Measurements from ENCODE around the gene ZFP36L1.
"Not testable (repeated sequence)": the region's sequence is repeated elsewhere in the genome, so short reads cannot be mapped to it uniquely, and the experiment has no call there.

The ZFP36L1 gene

DNA sequence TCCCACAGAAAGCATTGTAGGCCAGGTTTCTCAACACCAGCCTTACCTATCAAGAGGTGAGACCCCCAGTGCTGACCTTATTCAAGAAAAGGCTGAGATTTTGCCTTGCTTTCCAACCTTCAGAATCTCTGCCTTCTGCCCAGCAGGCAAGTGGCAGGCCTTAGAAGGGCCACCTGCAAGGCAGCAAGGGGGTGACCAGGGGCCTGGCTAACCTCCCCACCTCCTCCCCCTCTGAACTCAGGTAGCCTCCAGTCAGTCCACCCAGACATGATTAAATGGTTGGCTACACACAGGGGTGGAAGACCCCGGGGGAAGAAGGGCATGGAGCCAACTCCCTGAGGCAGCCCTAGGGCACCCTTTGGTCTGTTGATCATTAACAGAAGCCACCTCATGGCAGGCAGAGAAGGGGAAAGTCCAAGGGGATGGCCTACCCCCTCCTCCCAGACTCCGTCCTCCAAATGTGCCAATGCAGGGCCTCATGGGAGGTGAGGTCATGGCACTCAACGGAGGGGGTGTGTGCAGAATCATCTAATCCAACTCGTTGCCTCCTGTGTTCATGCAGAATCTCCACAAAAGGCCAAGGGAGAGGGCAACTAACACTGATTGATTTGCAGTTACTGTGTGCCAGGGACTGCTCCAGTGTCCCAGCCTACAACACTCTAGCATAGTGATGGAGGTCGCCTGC lies 8.5 kb downstream of the ZFP36L1 start:
- DNase-seq = no peak

GRCh38 chr14:68783408-68784225 lies 9.2 kb downstream of the ZFP36L1 start:
- DNase-seq = no peak

DNA sequence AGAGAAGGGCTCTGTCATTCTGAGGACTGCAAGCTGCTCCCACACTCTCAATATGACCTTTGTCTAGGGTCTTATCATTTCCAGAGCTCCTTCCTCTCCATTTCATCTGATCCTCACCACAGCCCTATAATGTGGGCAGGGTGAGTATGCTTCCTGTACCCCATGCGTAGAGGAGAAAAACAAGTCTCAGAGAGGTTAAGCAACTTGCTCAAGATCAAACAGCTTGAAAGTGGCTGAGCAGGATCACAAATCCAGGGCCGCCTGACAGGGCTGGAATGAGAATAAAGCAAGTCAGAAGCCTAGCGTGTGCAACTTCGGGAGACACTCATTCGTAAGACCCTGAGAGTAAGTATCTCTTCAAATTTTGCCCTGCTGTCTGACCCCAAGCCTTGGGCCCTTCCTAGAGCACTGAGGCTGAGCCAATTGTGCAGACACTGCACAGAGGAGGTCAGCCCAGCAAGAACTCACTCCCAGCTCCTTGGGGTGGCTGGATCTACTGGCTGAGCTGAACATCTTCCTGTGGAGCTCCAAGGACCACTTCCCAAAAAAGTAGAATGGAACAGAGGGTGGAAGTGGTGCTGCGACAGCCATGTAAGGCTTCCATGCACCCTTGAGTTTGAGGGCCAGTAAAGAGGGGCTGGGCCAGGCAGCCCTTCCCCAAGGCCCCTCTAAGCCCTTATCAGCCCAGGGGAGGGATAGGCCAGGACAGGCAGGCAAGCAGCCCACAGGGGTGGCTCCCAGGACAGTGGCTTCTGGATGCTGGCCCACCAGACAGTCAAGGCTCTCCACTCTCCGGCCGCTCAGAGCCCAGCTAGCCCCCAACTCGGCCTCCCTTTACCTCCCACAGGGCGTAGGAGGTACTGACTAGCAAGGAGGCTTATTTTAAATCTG lies 10.5 kb downstream of the ZFP36L1 start:
- DNase-seq = no peak

DNA sequence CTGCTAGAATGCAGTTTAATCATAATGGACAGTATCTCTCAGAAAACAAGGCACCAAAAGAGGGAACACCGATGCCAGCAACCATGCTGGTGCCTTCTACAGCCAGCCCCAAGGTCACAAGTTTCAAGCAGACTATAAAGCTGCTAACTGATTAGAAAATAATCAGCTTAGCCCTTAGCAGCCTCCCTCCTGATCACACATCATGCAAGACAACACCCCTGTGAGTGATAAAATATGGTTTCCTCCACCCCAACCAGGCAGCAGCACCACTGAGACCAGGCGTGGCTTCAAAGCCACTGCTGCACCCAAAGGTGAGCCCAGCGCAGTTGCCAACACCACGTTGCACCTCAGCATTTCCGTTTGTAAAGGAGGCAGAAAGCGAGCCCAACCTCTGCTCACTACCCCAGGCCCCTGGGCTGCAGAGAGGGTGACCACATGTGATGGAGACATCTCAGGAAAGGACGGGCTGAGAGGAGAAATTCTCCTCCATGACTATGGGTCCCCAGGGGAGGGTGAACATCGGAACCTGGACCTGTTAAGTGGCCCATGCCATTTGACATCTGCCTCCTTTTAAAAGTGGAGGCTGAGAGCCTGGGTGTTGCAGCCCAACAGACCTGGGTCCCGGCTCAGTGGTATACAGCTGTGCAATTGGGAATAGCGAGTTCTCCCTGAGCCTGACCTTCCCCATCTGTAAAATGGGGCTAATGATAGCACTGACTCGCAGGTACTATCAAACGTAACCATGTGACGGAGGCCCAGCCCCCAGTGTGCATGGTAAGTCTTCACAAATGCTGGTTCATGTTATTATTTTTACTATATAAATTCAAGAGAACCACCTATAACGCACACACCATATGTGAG lies 11.5 kb downstream of the ZFP36L1 start:
- DNase-seq = no peak

DNA sequence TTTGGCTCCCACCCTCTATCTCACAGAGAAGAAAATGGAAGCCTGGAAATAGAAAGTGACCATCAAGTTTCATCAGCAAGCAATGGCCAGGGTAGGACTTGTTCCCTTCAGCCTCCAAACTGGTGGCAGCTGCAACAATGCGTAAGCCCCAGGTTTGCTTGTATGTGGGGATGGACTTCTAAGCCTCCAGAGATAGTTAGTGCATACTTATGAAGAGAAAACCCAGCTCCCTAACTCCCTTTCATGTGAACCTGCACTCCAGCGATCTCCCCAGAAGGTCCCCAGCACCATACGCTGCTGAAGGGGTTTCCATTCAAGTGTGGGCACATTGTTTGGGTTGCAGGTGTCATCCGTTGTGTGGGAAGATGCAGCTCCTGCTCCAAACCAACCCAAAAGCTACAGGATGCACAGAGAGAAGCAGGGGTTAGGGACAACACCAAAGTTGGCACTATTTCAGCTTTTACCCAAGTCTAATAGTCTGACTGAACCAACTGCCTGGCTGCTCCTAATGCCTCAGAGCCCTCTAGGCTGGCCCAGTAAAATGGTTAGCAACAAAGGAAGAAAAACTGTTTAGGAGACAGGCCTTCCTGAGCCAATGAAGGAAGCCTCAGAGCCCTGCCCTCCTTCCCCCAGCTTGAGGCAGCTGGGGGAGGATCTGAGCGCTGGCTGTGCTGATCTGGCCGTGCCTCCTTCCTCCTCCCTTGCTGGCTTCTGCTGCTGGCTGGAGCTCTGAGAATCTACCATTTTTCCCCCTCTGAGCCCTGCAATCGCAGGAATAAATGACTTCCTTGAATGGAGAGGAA lies 12.3 kb downstream of the ZFP36L1 start:
- peak; percentile 75 for DNase-seq

DNA sequence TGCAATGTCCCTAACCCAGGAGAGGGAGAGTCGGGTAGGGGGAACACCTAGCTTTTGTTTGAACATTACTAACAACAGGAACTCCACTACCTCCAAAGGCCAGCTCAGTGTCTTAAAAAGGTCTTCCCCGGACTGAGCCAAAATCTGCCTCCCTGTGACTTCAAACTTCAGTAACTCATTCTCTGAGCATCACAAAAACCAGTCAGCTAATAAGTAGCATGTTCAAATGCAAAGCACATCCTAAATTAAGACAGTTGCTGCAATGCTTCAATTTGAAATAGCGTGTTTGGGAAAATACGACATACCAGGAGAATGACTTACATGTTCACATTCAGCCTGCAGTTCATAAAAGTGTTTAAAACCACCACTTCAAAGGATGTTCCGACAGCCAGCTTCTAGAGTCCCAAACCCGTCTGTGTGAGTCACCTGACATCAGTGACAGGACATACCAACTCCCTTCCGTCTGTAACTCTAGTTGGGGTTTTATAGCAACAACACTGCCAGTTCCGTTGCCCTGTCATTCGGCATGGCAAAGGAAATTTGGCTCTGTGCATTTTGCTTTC lies 13.0 kb downstream of the ZFP36L1 start:
- DNase-seq = no peak

- DNase-seq = no peak
These were observed 15.2 kb downstream of the ZFP36L1 start for GRCh38 chr14:68777644-68778043.

DNA sequence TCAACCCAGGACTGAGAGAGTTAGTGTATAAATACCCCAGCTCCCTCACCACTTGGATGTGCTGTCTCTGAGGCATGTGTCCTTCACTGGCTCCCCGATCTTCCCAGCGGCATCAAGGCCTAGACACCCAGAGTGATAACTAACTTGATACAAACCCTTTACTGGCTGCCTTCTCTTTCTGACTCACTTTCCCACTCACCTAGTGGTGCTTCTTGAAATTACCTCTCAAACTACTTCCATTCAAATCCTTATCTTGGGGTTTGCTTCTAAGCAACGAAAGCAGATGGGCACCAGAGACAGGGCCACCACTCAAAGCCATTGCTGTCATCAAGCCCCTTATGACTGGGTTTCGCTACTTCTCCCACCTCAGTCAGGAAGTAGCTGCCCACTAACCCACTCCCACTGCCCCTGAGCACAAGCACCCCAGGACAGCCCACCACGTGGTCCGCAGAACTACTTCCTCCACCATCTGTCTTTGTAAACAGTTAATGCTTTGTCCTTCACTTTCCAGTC lies 17.2 kb downstream of the ZFP36L1 start:
- peak; percentile 22 for DNase-seq

- DNase-seq = peak; percentile 32
These were observed 17.9 kb downstream of the ZFP36L1 start for GRCh38 chr14:68774771-68775613.

DNA sequence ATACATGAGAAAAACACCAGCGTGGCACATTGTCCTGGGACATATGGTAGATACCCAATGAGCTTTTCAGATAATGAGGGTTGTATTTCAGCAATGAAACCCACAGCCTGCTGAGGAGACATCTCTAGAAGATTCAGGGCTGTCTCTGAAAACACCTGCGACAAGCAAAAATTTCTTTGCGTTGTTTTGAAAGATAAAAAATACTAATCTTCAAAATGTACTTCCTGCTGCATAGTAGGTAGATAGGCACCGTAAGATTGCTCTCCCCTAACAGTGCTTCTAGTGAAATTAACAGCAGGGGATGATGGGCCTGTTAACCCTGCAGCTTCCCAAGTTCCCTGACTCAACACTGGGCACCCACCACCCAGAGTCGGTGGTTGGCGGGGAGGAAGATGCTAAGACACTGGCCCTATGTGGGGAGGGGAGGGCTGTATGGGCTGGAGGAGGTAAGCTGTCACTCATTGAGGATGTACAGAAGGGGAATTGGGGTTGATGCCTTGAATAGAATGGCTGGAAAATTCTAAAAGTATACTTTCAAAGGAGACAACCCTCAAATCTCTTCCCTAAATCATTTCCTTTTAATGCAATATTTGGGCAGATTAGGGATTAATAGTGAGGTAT lies 20.0 kb downstream of the ZFP36L1 start:
- peak; percentile 17 for DNase-seq

DNA sequence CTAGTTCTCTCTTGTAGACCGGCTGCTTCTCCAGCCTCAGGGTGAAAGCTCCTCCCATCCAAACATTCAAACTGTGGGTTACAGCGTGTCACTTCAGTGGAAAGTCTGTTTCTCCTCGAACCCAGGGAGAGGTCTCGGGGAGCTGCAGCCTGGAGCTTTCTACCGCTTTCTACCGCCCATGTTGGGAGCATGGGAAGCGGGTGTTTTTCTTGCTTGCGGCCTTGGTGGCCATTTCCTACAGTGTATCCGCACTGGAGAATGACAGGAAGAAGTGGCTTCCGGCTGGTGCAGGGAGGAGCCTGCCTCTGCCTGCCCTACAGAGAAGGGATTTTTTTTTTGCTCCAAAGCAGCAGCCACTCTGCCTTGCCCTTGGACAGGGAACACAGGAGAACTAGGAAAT lies 21.2 kb downstream of the ZFP36L1 start:
- no peak for DNase-seq

DNA sequence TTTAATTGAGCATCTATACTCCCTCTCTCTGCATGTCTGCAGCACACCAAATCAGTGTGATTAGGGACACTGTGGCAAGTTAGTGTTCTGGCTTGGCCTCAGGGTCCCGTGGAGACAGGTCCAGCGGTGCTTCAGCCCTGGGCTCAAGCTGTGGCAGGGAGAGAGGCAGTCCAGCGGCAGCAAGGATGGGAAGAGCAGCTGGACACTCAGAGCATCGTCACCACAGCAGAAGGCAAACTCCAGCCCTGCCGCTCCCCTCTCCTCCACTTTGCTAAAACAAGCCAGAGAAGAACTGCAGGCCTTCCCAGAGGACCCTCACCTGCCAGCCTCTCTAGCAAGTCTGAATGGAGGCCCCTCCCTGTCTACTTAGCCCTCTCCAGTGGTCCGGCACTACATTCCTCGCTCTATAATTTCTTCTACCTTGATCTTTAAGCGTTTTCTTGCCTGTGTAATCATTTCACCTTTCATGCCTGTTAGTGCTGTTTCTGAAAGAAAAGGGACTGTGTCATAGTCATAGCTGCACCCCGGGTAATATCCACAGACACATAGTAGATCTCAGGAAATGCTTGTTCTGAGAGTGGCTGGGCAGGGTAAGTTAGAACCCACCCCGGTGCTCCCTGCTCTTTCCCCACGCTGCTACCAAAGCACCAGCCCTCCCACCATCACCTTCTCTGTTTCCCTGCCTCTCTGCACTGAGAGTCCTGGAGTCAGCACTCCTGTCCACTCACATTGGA lies 22.1 kb downstream of the ZFP36L1 start:
- no peak for DNase-seq

GRCh38 chr14:68770051-68770450 lies 22.8 kb downstream of the ZFP36L1 start:
- DNase-seq = no peak

GRCh38 chr14:68768316-68768715 lies 24.6 kb downstream of the ZFP36L1 start:
- DNase-seq = no peak

DNA sequence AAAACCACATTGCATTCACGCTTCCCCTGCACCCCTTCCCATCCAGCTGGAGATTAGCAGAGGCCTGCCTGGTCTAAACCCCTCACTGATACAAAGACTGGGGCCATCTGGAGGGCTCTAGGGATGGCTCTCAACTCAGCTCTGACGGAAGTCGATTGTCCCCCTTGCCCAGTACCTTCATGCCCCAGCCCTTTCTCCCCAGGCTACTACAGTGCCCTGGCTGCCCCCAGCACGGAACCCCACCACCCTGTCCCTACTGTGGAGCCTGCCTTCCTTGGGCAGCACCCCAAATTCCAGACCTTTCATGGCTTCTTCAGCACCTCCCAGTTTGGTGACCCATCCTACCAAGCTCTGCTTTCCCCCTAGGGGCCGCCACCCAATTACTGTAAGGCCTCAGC lies 25.6 kb downstream of the ZFP36L1 start:
- no peak for DNase-seq

DNA sequence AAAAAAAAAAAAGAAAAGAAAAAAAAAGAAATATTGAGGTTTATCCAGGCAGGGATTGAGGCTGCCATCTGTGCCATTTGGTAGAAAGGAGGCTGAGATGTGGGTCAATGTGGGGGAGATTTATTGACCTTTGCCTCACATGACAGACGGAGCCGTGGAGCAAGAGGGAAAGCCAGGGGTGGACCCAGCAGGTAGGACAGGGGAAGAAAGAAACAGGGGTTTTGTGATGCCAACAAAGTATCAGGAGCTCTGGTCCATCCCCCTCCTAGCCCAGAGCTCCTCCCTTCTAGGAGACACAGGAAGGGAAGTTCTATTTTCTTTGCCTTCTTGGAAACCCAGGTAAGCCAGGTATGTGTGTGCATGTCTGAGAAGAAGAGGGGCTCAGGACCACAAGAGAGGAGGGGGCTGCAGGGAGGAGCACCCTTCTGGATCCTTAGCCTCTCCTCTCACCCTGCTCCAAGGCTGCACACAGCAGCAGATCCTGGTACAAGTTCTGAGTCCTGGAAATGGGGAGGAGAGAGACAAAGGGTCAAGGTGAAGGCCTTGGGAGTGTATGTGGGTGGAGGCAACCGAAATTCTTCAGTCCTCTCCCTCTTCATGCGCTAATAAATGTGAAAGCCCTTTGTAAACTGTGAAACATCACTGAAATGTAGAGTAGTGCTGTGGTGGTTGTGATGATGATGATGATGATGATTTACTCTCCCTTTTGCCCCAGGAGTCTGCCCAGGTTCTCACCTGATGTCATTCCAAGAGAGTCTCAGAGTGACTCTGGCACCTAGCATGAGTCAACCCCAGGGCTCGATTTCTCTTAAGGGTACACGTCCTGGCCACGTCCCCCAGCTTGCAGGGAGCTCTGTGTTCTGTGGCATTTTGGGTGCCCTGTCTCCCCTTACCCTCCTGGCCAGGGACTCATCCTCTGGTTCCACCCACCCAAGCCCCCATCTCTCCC lies 26.3 kb downstream of the ZFP36L1 start:
- no peak for DNase-seq

DNA sequence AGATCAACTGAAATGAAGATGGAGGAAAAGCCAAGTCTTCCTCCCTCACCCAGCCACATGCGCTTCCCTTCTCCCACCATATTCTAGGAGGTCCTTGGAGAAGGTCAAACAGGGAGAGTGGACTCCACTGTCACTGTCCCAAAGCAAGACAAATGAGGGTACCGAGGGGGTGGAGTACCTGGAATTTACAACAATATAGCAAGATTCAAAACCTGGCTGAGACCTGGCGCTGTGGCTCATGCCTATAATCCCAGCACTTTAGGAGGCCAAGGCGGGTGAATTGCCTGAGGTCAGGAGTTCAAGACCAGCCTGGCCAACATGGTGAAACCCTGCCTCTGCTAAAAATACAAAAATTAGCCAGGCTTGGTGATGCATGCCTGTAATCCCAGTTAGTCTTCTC lies 29.0 kb downstream of the ZFP36L1 start:
- DNase-seq = not testable (repeated sequence)
